ENCODE data around the gene SLC29A3. TPM values are rescaled to one million over a fixed set of nuclear protein-coding genes. Genes with fewer than 3 reads are reported as not detected.

The SLC29A3 gene
- total RNA-seq, 1 experiment from 2014 or later = 5.9 TPM

DNA sequence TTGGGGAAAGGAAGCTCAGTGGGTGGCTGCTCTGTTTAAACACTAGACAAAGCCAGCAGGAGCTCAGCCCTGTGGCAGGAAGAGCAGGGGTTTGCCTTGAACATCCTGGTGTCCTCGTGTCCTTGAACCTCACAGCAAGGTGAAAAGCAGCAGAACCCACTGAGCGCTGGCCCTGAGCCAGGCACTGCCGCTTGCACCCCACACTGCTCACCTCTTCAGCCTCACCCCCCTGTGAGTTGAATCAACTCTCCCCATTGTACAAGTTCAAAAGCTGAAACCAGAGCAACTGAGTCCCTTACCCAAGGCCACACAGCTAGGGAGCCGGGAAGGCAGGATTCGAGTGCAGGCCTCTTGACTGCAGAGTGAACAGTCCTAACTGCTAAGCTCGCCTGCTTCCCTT is 32.0 kb downstream of the SLC29A3 start (continued):
- TF ChIP-seq, protein P1, sequence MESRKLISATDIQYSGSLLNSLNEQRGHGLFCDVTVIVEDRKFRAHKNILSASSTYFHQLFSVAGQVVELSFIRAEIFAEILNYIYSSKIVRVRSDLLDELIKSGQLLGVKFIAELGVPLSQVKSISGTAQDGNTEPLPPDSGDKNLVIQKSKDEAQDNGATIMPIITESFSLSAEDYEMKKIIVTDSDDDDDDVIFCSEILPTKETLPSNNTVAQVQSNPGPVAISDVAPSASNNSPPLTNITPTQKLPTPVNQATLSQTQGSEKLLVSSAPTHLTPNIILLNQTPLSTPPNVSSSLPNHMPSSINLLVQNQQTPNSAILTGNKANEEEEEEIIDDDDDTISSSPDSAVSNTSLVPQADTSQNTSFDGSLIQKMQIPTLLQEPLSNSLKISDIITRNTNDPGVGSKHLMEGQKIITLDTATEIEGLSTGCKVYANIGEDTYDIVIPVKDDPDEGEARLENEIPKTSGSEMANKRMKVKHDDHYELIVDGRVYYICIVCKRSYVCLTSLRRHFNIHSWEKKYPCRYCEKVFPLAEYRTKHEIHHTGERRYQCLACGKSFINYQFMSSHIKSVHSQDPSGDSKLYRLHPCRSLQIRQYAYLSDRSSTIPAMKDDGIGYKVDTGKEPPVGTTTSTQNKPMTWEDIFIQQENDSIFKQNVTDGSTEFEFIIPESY (IDR thresholded peaks at IDR 0.05; ENCODE audit: extremely low read depth, insufficient replicate concordance, low read length) = no peak

- H3K9me2 ChIP-seq (ENCODE audit: insufficient read depth) = no peaks in the 10 kb centered on the region
- no peaks in the 10 kb centered on the region for H3K27me3 ChIP-seq (ENCODE audit: insufficient read depth, low read length)
- intact Hi-C loops (cut with micrococcal nuclease) = no loop called here
- no peak overlapping the region for H3K9ac ChIP-seq (ENCODE audit: low read length)
- no peaks in the 10 kb centered on the region for H3K9me3 ChIP-seq (ENCODE audit: control insufficient read depth in 1 of 2, insufficient read depth in 1 of 2, low read depth in 1 of 2, low read length in 2 of 2)
- no peaks in the 10 kb centered on the region for H3K79me2 ChIP-seq (ENCODE audit: insufficient read depth, low read length)
- DNase-seq (ENCODE audit: low read depth, low spot score) (no peak), ATAC-seq (no peak)
- no peak overlapping the region for H2AFZ ChIP-seq (ENCODE audit: low read depth, low read length, poor library complexity, severe bottlenecking)
- ChIA-PET POLR2A (no interaction called here), CTCF (interaction anchor here (0.6 kb wide), 1 partner anchor 46 kb away, joined by 3 read pairs; no protein-coding TSS in a partner anchor), RAD21 (ENCODE audit: low non-redundant PET in 1 of 2, low total read pairs in 2 of 2, uncharacterized antibody in 2 of 2, unreplicated experiment in 2 of 2) (no interaction called here)
- no peak overlapping the region for H3K27ac ChIP-seq (ENCODE audit: low read depth, low read length)
- H3K4me3 ChIP-seq (replicated peaks in 1 of 2; ENCODE audit: low read depth in 1 of 2, low read length in 2 of 2) = no peak overlapping the region
- no peak overlapping the region for H3K4me2 ChIP-seq (ENCODE audit: low read length)
- no peaks in the 10 kb centered on the region; a peak in 1 of 4 replicates for H3K36me3 ChIP-seq (ENCODE audit: control insufficient read depth in 1 of 2, insufficient read depth in 2 of 2, low read length in 2 of 2)
- TF ChIP-seq EZH2phosphoT487 (IDR thresholded peaks at IDR 0.05; ENCODE audit: borderline replicate concordance) = no peak
- no peak for TF ChIP-seq POLR2A (IDR thresholded peaks at IDR 0.05; ENCODE audit: borderline replicate concordance, extremely low read depth, insufficient read depth, insufficient read length)
- TF ChIP-seq EZH2 (IDR thresholded peaks at IDR 0.05) = no peak
- no peak for TF ChIP-seq SRF (IDR thresholded peaks at IDR 0.05; ENCODE audit: low read depth)
- no peak for TF ChIP-seq ZFX (IDR thresholded peaks at IDR 0.05)
- no peak for TF ChIP-seq RAD21 (IDR thresholded peaks at IDR 0.05; ENCODE audit: low read depth)
- TF ChIP-seq YY1 (IDR thresholded peaks at IDR 0.05; ENCODE audit: extremely low read depth, insufficient replicate concordance, low read depth, low read length) = no peak
- no peak for TF ChIP-seq SP1 (IDR thresholded peaks at IDR 0.05; ENCODE audit: low read depth)
- TF ChIP-seq, protein P1 (IDR thresholded peaks at IDR 0.05; ENCODE audit: extremely low read depth, insufficient replicate concordance, low read length) = no peak
- no peak for TF ChIP-seq CBX3 (IDR thresholded peaks at IDR 0.05; ENCODE audit: low read depth)
- no peak for TF ChIP-seq FOSL1 (IDR thresholded peaks at IDR 0.05; ENCODE audit: low read depth)
- TF ChIP-seq POLR2AphosphoS5 (IDR thresholded peaks at IDR 0.05; ENCODE audit: low read depth, low read length) = no peak
- TF ChIP-seq REST (IDR thresholded peaks at IDR 0.05; ENCODE audit: low read depth) = no peak
- TF ChIP-seq, protein P2, sequence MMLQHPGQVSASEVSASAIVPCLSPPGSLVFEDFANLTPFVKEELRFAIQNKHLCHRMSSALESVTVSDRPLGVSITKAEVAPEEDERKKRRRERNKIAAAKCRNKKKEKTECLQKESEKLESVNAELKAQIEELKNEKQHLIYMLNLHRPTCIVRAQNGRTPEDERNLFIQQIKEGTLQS (IDR thresholded peaks at IDR 0.05) = no peak
- TF ChIP-seq ZNF274 (IDR thresholded peaks at IDR 0.05; ENCODE audit: low read depth, low read length) = no peak
- TF ChIP-seq SIN3A (IDR thresholded peaks at IDR 0.05; ENCODE audit: low read depth) = no peak
- H3K4me1 ChIP-seq (ENCODE audit: control insufficient read depth in 1 of 2, insufficient read depth in 2 of 2, low read length in 2 of 2) = peaks cover 0 to 8% of the 10 kb centered on the region in 2 experiments; a peak in 3 of 4 replicates
- no peaks in the 10 kb centered on the region for H4K20me1 ChIP-seq (ENCODE audit: insufficient read depth)
- BruUV-seq (replicated peaks) = no TSS peak
Measured at GRCh38 chr10:71351628-71352319, 32.7 kb downstream of the SLC29A3 start.
